ENCODE data around the gene APOL2.
"Not testable (repeated sequence)": the region's sequence is repeated elsewhere in the genome, so short reads cannot be mapped to it uniquely, and the experiment has no call there.

APOL2 gene

DNA sequence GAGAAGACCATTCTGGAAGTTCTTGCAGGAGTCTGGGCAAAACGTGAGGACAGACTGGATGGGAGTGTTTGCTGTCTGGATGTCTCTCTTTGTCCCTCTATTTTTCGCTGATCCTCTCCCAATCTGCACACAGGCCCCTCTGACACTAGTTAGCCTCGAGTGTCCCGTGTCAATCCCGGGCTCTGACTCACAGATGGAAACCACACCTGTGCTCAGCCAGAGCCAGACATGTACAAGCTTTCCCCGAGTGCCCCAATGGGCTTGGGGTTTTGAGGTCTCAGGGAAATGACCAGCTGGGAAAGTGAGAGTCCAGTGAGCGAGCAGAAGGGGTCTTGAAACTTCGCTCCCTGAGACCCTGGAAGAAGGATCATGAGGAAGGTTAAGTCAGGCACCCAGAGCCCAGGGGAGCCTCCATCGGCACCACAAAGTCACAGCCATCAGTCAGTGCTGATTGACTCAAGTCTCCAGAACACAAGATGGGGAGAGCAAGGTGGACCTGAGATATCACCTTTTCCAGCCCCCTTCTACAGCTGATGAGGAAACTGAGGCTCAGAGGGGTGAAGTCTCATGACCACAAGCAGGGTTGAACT lies 13.9 kb downstream of the APOL2 start:
- DNase-seq (ENCODE audit: insufficient read length, low spot score) (no peak), FAIRE-seq (no peak)

DNA sequence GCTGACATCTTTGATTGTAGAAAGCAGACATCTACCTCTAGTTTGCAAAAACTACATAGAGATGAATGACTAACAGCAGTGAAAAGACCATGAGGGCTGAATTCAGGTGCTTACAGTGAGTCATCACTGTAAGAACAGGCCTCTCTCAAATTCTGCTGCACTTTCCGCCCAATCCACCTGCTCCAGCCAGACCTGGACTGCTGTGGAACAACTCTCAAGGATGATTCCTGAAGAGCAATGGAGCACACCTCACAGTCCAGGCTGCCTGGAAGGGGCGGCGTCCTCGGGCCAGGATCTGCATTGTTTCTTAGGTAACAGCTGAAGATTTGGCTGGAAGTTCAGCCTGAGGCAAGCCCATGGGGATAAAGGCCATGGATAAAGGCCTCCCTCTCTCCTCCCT lies 15.1 kb downstream of the APOL2 start:
- FAIRE-seq (no peak), DNase-seq (ENCODE audit: insufficient read length, low spot score) (no peak)

DNA sequence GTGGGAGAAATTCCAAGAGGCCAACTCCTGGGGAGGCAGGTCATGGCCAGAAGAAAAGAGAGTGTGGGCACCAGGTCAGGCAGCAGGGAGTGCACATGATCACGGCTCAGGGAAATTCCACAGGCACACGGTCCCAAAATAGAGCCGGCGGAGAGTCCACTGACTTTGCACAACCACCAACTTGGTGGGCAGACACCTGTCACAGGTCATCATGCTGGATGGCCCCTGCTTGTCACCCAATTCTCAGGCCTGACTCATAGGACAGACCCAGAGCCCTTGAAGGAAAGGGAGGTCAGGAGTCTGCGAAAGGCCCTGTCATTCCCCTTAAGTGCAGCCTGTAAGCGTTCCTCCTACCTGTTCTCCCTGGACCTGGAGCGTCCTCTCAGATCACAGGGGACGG lies 15.8 kb downstream of the APOL2 start:
- DNase-seq (ENCODE audit: insufficient read length, low spot score): no peak
- FAIRE-seq: no peak

DNA sequence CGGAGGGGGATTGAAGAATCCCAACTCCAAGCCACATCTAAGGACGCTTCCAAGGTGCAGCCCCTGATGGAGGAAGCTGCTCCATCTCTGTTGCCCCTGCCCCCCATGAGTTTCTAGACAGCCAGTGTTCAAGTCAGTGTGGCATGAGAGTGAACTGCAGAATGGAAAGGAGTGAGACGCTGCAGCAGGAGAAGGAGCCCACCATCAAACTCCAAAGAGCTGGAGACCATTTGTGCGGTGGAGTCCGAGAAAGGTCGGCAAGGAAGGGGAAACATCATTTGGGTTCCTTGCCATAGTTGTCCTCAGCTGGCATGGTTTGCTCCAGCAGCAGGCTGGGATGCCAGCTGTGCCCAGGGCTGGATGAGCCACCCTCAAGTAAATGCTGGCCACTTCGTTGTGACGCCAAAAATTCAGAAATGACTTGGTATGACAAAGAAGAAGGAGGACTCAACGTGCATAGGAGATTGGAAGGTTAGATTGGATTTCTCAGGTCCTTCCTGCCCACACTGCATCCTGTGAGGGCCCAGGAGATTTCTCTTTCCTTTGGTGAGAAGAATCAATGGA lies 16.4 kb downstream of the APOL2 start:
- FAIRE-seq: no peak
- no peak for DNase-seq (ENCODE audit: insufficient read length, low spot score)

DNA sequence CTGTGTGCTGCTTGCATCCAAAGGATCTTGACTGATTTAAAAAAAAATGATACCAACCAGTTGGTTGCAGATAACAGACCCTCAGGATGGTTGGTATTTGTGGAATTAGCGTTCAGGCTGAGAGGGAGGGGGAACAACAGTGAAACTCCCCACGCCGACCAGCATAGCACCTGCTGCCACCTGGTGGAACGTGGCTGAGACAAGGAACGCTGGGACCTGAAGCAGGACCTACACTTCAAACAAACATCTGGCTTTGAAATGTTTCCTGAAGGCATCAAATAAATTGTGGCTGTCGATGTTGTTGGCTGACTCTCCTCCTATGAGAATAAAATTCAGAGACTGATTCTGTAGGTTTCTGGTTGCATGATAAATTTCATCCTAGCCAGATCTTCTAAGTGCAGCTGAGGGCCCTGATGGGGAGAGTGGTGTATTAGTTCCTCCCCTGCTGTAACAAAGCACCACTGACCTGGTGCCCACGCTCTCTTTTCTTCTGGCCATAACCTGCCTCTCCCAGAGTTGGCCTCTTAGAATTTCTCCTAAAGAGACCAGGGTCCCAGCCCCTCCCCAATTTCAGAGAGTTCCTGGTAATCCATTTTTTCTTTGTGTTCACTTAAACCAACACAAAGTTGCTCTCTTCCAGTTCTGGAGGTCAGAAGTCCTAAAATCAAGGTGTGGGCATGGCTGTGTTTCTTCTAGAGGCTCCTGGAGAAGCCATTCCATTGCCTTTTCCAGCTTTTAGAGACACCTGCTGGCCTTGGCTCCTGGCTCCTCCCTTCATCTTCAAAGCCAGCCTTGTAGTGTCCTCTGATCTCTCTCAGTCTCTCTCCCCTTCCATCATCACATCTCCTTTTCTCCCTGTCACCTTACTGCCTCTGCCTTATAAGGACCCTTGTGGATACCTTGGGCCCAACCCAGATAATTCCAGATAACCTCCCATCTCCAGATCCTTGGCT lies 17.3 kb downstream of the APOL2 start:
- FAIRE-seq (peak; percentile 94), DNase-seq (ENCODE audit: insufficient read length, low spot score) (peak; percentile 30)

GRCh38 chr22:36220451-36220921 lies 18.8 kb downstream of the APOL2 start:
- DNase-seq (ENCODE audit: insufficient read length, low spot score) (no peak), FAIRE-seq (no peak)

DNA sequence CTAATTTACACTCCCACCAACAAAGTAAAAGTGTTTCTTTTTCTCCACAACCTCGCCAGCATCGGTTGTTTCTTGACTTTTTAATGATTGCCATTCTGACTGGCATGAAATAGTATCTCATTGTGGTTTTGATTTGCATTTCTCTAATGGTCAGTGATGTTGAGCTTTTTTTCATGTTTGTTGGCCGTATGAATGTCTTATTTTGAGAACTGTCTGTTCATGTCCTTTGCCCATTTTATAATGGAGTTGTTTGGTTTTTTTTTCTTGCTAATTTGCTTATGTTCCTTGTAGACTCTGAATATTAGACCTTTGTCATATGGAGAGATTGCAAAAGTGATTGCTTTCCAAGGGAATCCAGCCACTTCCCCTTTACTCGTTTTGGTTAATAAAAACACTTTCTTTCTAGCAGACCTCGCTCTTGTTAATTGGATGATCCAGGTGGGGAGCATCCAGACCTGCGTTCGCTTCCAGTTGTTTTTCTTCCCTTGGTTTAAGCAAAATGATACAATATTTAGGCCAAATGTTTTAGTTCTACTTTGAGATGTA lies 20.6 kb downstream of the APOL2 start:
- FAIRE-seq (no peak), DNase-seq (ENCODE audit: insufficient read length, low spot score) (no peak)

DNA sequence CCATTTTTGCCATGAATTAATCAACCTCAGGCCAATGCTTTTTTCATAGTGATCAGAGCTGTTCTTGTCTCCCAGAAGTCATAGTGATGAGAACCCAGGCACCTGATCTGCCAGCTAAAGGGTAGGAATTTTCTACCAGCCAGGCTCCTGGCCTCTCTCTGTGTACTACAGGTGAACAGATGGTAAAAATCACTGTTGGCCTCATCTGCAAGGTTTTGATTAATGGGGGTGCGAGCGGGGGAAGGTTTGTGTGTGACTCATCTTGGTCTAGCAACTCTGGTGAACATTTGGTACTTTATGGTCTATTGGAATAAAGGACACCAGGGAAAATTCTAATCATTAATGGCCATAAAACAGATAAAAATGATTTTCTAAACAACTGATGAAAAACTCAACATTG lies 23.3 kb downstream of the APOL2 start:
- FAIRE-seq: no peak

DNA sequence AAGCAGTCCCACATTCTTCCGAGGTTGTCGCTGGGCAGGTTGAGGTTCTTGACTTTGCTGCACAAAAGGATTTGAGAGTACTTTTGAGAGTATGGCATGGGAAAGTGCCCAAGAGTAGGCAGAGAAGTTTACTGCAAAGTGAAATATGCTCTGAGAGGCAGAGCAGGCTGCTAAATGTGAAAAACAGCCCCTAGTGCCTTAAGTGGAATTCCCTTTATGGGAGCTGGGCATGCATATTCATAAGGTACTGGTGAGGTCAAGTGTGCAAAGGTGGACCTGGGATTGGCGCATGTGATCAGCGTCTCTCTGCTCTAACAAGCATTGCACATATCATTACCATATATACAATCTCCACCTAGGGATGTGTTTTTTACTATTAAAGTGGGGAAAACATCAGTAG lies 25.7 kb downstream of the APOL2 start:
- FAIRE-seq: no peak
- DNase-seq (ENCODE audit: insufficient read length, low spot score): no peak

More for the DNA sequence above, 23.3 kb downstream of the APOL2 start:
- no peak for DNase-seq (ENCODE audit: insufficient read length, low spot score)

GRCh38 chr22:36212901-36213300 lies 26.4 kb downstream of the APOL2 start:
- no peak for FAIRE-seq
- no peak for DNase-seq (ENCODE audit: insufficient read length, low spot score)

DNA sequence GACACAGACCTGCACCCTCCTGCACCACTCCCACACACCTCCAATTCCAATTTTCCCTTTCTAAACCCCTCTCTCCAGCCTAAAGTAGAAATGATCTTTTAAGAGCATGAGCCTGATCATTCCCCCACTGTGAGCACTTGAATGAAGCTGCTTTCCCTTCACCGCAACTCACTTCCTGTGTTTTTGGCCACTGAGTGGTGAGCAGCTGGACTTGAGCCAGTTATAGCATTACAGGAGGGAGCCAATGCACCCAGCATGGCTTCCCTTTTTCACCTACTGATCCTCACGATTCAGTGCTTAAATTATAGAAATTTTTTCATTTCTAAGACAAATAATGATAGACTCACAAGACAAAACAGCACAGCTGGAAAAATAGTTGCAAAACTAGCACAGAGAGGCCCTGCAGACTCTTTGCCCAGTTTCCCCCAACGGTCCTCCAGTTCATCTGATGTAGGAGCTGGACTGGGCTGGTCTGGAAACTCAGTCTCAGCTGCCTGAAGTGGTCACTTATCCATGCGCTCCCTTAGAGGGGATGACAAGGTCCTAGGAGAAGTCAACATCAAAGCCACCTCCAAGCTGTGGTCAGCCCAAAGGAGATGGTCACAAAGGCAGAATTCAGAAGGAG lies 28.0 kb downstream of the APOL2 start:
- FAIRE-seq: peak; percentile 39
- no peak for DNase-seq (ENCODE audit: insufficient read length, low spot score)

GRCh38 chr22:36210224-36210623 lies 29.1 kb downstream of the APOL2 start:
- FAIRE-seq (no peak), DNase-seq (ENCODE audit: insufficient read length, low spot score) (no peak)

DNA sequence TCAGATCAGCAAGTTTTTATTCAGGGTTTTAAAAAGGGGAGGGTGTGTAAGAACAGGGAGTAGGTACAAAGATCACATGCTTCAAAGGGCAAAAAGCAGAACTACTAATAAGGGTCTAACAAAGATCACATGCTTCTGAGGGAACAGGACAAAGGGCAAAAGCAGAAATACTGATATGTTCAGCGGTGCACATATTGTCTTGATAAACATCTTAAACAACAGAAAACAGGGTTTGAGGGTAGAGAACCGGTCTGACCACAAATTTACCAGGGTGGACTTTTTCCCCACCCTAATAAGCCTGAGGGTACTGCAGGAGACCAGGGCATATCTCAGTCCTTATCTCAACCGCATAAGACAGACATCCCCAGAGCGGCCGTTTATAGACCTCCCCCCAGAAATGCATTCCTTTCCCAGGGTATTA lies 29.8 kb downstream of the APOL2 start:
- not testable (repeated sequence) for DNase-seq (ENCODE audit: insufficient read length, low spot score); FAIRE-seq

DNA sequence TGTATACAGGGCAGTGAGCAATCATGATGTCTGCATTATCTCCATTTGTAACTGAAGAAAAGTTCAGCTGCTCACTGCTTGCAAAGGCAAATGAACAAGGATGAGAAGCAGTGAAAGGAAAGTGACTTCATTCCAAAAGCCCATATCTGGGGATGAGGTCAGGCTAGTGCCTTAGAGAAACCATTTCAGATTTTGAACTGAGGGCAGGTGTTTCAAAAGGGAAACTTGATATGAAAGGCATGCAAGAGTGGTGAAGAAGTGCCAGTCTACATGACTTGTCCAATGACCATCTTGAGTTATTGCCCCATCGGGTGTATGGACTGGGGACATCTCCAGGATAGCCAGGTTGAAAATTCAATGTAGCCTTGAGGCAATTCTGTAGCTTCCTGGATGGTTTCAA lies 30.4 kb downstream of the APOL2 start:
- peak; percentile 65 for FAIRE-seq

DNA sequence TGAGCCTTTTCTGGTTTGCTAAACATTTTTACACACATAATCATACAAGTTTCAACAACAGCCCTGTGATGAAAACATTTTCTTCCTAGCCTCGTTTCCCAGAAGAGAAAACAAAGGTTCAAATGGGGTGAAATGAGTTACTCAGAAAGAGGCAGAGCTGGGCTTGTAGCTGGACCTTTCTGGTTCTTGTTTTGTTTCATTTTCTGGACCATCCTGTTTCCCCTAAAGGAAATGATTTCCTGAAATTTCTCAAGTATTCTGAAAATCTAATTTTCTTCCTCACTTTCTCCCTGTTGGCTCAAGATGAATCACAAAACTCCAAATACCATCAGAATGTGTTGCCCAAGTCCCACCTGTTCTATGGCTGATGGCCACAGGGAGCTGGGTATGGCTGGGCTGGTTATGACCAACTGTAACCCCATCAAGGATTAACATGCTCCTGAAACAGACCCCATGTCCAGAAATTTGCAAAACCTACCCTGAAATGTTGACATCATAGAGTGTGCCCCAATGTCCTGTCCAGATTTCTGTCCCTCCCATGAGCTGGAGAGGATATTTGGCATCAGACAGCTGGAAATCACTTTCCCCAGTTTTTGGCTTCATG lies 31.1 kb downstream of the APOL2 start:
- DNase-seq (ENCODE audit: insufficient read length, low spot score): no peak
- no peak for FAIRE-seq

More for the DNA sequence above, 30.4 kb downstream of the APOL2 start:
- DNase-seq (ENCODE audit: insufficient read length, low spot score): no peak

DNA sequence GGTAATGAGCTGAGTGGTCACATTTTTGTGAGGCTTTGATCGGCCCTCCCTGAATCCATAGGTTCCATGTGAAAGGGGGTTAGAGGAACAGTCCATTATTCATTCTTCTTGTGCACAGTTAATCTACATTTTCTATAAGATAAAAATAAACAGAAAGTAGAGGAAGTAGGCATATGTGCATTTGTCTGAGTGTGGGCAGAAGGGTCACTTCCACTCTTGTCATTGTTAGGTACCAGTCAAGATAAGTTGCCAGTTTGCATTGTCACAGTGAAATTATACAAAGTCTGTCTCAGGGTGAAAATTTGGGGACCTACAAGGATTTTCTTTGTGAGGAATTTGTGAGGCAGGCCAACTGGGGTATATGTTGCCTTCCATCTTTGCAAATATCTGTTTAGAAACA lies 33.1 kb downstream of the APOL2 start:
- DNase-seq (ENCODE audit: insufficient read length, low spot score) (no peak), FAIRE-seq (no peak)

DNA sequence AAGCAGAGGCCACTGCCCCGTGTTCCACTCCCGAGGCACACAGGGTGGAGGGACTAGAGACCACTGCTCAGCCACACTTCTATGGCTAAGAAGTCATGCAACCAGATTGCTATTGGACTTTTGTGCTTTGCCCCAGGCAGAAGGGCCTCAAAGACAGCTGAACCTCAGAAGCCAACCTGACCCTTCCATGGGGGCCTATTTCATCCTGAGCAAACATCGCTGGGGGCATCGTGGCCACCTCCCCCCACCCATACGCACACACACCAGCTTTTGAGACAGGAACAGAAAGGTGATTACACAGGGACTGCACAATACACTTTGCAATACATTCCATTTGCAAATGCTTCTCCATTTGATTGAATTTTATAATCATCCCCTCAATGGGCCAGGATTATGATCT lies 33.8 kb downstream of the APOL2 start:
- not testable (repeated sequence) for DNase-seq (ENCODE audit: insufficient read length, low spot score); FAIRE-seq

GRCh38 chr22:36204632-36205015 lies 34.7 kb downstream of the APOL2 start:
- DNase-seq (ENCODE audit: insufficient read length, low spot score): no peak
- FAIRE-seq: no peak

GRCh38 chr22:36204001-36204631 lies 35.2 kb downstream of the APOL2 start:
- FAIRE-seq (no peak), DNase-seq (ENCODE audit: insufficient read length, low spot score) (no peak)

GRCh38 chr22:36203441-36203840 lies 35.9 kb downstream of the APOL2 start:
- not testable (repeated sequence) for DNase-seq (ENCODE audit: insufficient read length, low spot score); FAIRE-seq

Data from GM19239 (cell line).